ENCODE measurements around the gene ADAMTS7.

DNA sequence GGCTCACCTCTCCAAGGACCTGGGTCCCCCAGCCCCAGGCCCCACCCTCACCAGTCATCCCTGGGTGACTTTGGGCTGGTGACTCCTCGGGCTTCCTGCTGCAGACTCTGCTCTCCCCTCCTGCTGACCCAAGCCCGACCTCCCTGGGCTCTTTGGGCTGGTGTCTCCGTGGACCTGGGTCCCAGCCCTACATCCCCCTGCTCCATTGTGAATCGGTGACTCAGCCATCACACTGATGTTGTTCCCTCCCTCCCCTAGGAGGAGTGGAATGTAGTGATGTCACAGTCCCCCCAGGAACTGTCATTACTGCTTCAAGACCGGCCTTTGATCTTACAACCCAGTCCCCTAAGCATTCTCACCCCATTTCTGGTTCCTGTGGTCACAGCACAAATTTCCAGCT is 83.7 kb downstream of the ADAMTS7 start:
- TF ChIP-seq POLR2A (IDR thresholded peaks at IDR 0.05; ENCODE audit: low read depth, low read length) (no peak), MAFK (IDR thresholded peaks at IDR 0.05; ENCODE audit: low read depth, low read length) (no peak), CTCF (conservative IDR thresholded peaks at IDR 0.05; ENCODE audit: low read depth, low read length) (no peak), CEBPB (IDR thresholded peaks at IDR 0.05; ENCODE audit: low read depth, low read length) (no peak), MXI1 (IDR thresholded peaks at IDR 0.05; ENCODE audit: borderline replicate concordance, low read depth, low read length) (no peak)
- TF ChIP-seq, protein P1, sequence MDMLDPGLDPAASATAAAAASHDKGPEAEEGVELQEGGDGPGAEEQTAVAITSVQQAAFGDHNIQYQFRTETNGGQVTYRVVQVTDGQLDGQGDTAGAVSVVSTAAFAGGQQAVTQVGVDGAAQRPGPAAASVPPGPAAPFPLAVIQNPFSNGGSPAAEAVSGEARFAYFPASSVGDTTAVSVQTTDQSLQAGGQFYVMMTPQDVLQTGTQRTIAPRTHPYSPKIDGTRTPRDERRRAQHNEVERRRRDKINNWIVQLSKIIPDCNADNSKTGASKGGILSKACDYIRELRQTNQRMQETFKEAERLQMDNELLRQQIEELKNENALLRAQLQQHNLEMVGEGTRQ (IDR thresholded peaks at IDR 0.05; ENCODE audit: low read depth, low read length), result no peak

All from IMR-90 (cell line).